CD4-positive, alpha-beta T cell treated with Interleukin-4 for 1 hour (primary cell): Measurements from ENCODE around the gene PLA2G12A.
A peak's percentile ranks its signal among the peaks of the same experiment; 100 is the strongest.
"Not testable (repeated sequence)": the region's sequence is repeated elsewhere in the genome, so short reads cannot be mapped to it uniquely, and the experiment has no call there.

Experiments used
- DNase-seq, 2 donors: peaks; one replicate each; pipeline ENCODE4 v3.0.0-alpha.2; 2020 to 2022

Gene PLA2G12A

GRCh38 chr4:109728385-109728784 lies 1.5 kb downstream of the PLA2G12A start:
- no peak for DNase-seq

- DNase-seq = no peak
These were observed 6.8 kb downstream of the PLA2G12A start for GRCh38 chr4:109723110-109723509.

GRCh38 chr4:109722357-109722756 lies 7.5 kb downstream of the PLA2G12A start:
- no peak for DNase-seq

DNA sequence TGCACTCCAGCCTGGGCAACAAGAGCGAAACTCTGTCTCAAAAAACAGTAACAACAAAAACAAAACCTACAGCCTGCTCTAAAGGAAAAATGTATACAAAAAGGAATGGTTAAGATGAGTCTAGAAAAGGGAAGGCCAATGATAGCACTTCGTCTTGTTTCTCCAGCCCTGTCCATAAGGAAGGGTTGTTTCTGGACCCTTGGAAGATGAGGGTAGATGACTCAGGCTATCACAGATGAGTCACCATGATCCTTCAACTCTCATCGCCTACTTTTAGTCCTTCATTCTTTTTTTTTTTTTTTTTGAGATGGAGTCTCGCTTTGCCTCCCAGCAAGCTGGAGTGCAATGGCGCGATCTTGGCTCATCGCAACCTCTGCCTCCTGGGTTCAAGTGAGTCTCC lies 8.8 kb downstream of the PLA2G12A start:
- DNase-seq = no peak

DNA sequence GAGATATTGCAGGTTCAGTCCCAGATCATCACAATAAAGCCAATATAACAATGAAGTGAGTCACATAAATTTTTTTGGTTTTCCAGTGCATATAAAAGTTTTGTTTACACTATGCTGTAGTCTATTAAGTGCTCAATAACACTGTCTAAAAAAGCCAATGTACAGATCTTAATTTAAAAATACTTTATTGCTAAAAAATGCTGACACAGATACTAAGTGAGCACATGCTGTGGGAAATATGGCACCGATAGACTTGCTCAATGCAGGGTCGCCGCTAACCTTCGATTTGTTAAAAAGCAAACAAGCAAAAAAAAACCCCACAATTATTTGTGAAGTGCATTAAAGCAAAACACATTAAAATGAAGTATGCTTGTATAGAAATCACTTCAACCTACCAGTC lies 10.3 kb downstream of the PLA2G12A start:
- DNase-seq = no peak

- no peak for DNase-seq
These were observed 11.1 kb downstream of the PLA2G12A start for GRCh38 chr4:109718759-109719158.

DNA sequence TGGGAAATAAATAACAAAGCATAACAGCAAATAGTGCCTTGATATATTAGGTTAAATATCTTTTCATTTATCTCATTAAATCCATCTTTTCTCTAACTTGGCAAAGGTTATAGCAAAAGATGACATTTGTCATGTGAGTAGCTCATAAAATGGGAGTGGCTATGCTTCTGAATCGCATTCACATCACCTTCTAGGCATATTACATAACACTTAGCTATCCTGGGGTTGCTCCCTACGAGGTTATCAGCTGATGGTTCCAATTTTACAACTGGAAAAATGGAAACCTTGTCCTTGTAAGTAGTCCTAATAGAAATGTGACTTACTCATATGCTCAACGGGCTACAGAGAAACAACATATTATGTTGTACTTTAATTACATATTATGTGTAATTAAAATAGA lies 16.4 kb downstream of the PLA2G12A start:
- DNase-seq = no peak

DNA sequence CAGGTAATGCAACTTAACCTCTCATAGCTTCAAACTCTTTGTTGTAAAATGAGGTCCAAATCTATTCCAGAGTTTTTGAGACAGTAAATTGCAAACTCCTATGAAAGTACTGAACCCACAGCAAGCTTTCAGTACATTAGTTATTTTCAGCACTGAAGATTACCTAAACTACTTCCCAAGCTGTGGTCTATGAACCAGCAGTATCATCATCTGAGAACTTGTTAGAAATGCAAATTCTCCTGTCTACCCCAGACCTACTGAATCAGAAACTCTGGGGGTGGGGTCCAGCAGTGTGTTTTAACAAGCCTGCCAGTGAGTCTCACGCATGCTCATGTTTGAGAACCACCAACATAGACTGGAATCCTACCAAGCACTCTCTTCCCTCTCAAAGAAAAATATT lies 20.9 kb downstream of the PLA2G12A start:
- DNase-seq = no peak

DNA sequence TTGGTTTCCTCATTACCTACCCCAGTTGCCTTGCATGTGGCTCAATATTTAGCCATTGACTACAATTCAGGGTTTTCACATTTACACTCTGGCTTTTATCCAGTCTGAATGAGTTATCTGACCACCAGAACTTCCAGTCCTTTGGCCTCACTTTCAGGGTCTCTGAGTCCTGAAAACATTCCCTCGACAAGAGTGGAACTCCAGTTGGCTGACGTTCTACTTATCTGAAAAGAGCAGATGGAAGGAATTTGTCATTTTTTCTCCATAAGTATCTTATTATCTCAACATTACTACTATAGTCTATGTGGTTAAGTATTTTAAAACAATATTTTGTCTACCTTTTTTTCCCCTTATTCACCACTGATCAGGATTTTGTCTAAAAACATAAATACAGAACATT lies 21.4 kb downstream of the PLA2G12A start:
- no peak for DNase-seq

DNA sequence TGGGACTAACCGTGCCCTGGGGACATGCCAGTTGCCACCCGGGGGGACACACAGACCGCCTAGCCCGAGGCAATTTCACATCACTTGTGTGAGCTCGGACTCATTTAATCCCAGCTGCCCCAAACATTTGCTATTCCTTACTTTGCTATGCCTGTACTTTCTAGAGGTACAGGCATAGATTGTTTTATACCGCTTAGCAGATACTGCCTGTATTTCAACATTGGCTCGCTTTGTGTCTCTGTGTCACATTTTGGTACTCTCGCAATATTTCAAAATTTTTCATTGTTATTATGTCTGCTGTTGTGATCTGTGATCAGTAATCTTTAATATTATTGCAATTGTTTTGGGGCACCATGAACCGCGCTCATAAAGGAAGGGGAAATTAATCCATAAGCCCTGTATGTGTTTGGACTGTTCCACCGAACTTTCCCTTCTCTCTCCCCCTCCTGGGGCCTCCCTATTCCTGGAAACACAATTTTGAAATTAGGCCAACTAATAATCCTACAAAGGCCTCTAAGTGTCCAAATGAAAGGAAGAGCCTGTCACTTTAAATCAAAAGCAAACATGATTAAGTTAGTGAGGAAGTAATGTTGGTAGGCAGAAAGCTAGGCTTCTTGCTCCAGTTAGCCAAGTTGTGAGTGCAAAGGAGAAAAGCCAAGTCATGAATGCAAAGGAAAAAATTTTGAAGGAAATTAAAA lies 26.1 kb downstream of the PLA2G12A start:
- peak in 1 of 2 donors; percentile 3 for DNase-seq

DNA sequence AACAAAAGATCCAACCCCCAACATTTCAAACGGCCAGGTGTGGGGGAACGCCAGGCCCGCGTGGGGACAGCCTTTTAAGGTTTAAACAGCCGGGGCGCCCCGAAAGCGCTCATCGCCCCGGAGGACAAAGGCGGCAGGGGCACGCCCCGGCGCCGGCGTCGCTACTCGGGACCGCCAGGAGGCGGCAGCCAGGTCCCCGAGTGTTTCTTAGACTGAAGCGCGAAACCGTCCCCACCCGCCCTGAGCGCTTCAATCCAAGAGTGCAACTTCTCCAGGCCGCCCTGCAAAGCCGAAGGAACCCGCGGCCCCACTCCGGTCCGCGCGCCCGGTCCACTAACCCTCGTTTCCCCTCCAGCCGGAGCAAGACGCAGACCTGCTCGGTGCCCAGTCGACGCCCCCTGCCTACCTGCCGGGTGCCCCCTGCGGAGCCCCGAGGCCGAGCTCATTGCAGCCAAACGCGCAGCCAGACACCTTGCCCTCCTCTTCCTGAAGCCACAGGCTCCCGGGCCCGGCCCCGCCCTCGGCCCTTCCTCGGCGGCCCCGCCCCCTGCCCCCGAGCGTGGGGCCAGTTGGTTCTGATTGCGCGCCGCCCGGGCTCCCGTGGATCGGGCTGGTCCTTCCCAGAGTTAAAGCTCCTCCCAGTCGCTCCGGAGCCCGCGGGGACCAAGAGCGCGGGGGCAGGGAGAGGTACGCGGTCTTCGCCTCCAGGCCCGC lies 26.8 kb downstream of the PLA2G12A start, which contains the start of gene CASP6:
Gene CASP6 (minus strand): TSS at position 496 of the 714 bp plus-strand sequence. CDS start 50 bp downstream, at position 446.
- peak; percentile 75 to 78 for DNase-seq

- no peak for DNase-seq
These were observed 28.1 kb downstream of the PLA2G12A start for GRCh38 chr4:109701566-109702410.

GRCh38 chr4:109699553-109700225 lies 30.2 kb downstream of the PLA2G12A start:
- DNase-seq = no peak

- no peak for DNase-seq
These were observed 31.2 kb downstream of the PLA2G12A start for GRCh38 chr4:109698656-109699055.

DNA sequence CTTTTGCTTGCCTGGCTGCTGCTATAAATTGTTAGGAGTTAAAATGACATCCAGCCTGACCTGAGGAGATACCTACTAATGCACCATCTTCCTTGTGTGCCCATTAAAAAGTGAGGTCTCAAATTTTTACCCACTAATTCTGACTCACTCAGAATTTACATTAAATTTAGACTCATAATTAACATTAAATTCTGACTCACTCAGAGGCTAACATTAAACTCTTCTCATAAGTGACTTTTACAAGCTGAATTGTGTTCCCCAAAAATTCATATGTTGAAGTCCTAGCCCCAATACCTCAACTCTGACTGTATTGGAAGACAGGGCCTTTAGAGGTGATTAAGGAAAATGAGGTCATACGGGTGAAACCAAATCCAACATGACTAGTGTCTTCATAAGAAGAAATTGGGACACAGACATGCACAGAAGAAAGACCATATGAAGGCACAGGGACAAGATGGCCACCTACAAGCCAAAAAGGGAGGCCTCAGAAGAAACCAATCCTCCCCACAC lies 38.4 kb downstream of the PLA2G12A start:
- no peak for DNase-seq

DNA sequence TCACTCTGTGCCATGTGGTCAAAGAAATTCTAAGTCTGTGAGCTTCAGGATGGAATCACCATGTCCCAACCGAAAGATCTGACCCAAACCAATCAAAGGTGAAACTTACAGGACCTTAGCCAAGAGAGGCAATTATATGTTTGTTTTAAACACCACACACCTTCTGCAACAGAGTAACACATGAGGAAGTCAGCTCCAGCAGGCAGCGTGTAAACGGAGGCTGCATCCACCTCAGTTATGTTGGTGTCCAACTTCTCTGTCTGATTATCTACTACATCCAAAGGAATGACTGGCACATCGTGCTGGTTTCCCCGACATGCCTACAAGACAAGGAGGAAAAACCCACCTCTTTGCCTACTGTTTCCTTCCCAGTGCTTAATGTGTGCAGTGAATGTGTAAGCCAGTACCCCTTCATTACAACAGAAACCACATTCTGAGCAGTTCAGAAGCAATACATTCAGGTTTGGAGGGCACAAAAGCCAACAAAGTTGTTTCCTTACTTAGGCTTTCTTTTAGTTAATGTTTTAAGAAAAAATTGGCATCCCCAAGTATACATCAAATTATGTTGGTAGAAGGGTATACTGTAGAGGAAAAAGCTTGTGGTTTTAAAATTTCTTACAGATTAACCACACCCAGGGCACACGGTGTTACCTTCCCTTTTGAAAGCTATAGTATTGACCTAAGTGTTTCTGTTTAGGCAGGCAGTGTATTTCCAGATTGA lies 39.0 kb downstream of the PLA2G12A start:
- DNase-seq = peak in 1 of 2 donors; percentile 43

- no peak for DNase-seq
These were observed 45.1 kb downstream of the PLA2G12A start for GRCh38 chr4:109684727-109685126.

GRCh38 chr4:109683621-109684253 lies 46.1 kb downstream of the PLA2G12A start:
- no peak for DNase-seq

- no peak for DNase-seq
These were observed 47.0 kb downstream of the PLA2G12A start for GRCh38 chr4:109682875-109683274.

DNA sequence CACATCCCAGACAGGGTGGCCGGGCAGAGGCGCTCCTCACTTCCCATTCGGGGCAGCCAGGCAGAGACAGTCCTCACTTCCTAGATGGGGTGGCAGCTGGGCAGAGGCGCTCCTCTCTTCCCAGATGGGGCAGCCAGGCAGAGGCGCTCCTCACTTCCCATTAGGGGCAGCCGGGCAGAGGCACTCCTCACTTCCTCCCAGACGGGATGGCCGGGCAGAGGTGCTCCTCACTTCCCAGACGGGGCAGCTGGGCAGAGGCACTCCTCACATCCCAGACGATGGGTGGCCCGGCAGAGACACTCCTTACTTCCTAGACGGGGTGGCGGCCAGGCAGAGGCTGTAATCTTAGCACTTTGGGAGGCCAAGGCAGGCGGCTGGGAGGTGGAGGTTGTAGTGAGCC lies 50.9 kb downstream of the PLA2G12A start:
- DNase-seq = not testable (repeated sequence)

DNA sequence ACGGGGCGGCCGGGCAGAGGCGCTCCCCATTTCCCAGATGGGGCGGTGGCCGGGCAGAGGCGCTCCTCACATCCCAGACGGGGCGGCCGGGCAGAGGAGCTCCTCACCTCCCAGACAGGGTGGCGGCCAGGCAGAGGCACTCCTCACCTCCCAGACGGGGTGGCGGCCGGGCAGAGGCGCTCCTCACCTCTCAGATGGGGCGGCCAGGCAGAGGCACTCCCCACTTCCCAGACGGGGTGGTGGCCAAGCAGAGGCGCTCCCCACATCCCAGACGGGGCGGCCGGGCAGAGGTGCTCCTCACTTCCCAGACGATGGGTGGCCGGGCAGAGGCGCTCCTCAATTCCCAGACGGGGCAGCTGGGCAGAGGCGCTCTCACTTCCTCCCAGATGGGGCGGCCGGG lies 51.4 kb downstream of the PLA2G12A start:
- DNase-seq = not testable (repeated sequence)
